ENCODE results near the gene SIK3.

SIK3 gene

DNA sequence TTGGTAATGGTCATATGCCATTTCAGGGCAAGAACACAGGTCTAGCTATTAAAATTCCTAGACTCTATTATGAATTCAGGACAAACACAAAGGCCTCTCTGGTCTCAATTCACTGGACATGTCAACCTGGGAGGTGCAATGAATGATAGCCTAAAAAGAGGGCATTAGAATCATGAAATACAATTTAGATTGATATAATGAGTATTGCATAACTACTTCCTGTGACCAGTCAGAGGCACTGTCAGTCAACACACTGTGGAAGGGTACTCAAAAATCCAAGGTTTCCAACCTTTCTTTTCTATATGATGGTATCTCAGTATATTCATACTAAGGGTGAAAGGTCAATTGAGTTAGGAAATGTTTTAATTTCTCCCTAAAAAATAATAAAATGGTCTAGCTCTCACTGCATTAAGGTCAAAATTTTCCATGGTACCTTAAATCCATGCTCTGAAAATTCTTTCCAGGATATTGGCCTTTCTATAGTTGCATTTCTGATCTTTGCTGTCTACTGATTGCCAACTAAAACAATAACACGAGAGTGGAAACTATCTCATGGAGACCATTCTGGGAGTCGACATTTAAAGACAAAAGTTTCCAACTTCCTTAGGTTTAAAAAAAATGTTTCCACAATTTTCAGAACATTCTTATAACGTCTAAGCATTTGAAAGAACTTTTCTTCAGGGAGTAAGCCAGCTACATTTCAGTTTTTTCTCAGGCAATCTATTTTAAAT, 179.1 kb downstream of the SIK3 start:
- no peak for DNase-seq

DNA sequence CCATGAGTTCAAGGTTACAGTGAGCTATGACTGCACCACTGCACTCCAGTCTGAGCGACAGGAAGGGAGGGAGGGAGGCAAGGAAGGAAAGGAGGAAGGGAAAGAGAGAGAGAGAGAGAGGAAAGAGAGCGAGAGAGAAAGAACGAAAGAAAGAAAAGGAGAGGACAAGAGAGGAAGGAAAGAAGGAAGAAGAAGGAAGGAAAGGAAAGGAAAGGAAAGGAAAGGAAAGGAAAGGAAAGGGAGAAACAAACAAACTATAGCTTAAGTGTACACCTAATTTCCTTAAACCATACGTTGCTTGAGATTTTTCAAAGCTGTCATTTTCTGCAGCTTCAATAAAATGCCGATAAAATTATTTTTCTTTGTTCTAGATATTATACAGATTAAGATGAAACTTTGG, 180.6 kb downstream of the SIK3 start:
- no peak for DNase-seq

DNA sequence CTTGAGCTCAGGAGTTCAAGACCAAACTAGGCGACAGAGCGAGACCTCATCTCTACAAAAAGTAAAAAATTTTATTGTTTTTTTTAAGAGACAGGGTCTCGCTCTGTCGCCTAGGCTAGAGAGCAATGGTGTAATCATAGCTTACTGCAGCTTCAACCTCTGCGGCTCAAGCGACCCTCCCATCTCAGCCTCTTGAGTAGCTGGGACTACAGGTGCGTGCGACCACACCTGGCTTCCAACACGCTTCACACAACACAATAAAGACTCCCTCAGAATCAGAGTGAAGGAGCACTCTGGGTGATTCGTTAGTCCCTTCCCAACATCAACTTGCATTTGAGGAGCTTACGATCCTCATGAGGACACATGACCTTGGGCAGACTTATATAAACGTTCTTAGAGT, 181.3 kb downstream of the SIK3 start:
- DNase-seq: no peak

DNA sequence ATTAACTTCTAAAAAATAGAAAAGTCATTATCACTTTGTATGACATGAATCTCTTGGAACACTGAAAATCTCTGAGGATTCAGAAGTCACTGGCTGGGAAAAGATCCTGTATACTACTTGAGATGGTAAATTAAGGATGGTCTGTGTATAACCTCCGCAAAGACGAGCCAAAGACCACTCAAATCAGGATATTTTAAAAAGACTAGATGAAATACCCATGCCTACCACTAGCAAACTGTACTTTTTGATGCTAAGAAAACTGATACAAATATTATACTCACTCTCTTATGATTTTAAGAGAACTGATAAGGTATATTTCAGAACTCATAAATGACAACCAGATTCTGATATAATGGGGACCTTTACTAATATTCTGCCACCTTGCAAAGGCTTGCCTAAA, 182.2 kb downstream of the SIK3 start:
- DNase-seq: no peak

DNA sequence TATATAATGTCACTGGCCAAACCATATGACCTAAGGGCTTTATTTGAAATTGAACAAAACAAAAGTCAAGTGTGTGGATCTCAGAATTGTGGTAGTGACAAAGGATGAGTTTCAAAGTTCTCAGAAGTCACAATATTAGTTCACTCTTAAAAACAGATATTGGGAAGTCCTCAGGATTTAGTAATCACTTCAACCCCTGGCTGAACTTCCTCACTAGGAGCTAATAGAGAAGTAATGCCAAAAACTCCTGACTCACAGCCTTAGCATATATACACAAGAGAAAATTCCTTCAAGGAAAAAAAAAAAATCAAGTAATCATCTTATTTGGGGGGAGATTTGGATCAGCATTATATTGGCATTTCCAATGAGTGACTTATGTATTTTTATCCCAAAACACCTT, 185.2 kb downstream of the SIK3 start:
- DNase-seq: no peak

DNA sequence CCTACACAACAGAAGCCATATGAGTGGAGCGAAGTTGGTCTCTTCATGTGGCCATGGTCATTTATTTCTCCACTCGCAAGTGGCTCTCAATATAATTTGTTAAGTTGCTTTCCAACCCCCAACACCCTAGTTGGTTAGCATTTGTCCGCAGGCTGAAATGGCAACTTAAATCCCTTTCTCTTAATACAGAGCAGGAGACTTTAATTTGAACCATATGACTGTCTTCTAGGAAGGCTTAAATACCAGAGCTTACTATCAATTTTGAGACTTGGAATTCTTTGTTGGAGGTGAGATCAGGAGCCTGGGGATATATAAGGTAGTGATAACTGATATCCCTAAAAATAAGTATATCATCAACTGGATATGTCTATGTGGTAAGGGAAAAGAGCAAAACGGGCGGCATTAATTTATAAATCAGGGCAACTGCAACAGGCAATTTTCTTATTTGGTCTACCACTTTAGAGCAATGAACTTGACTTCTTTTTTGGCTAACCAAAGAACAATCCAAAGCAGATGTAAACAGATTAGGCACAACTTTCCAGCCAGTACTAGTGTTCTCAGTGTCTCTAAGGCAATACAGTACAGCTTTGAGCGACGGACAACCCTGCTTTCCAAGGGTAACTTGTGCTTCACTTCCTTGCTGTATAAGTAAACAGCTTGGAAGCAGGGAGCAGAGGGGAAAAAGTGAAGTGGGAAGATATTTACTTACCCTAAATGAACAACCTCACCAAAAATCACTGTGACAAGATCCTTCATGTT, 186.1 kb downstream of the SIK3 start:
- no peak for DNase-seq

DNA sequence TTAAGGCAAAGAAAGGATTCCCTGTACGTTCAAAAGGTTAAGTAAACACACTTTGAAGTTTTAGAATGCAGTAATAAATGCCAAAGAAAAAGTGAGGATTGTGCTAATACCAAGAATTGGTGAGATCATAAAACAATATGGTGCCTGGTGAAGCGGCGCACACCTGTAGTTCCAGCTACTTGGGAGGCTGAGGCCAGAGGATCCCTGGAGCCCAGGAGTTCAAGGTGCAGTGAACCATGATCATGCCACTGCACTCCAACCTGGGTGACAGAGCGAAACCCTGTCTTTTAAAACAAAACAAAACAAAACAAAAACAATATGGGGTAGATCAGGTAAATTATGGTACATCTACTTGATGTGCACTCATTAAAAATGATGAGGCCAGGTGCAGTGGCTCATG, 187.4 kb downstream of the SIK3 start:
- no peak for DNase-seq

DNA sequence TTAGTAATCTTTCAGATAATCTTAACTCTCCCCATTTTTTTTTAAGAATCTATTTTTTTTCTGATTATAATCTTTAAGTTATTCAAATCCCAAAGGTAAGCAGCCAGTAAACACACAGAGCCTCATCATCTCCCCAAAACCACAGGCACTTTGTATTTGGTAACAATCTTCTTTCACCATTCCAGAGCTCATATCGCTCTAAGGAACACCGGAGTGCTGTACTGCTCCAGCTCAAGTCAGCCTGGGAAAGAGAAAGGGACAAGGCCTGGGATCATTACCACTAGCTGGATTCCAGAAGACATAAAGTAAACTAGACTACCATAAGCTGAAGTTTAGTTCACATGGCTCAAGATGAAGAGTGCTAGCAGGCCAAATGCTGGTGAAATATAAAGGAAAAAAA, 187.8 kb downstream of the SIK3 start:
- DNase-seq: no peak

DNA sequence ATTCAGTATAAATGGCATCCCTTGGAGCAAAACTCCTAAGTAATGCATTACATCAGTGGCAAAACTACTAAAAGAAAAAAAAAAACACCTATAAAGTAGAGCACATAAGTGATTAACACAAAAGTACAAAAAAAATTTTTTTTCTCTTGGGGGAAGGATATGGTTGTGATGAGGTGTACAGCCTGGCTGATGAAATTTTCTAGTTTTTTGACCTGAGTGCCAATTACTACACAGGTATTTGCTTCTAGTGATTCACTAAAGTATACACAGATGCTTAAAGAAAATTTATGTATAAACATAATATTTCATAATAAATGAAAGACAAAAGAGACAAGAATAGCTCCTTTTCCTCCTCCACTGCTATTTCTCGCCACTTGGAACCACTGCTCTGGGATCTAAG, 189.0 kb downstream of the SIK3 start:
- no peak for DNase-seq

DNA sequence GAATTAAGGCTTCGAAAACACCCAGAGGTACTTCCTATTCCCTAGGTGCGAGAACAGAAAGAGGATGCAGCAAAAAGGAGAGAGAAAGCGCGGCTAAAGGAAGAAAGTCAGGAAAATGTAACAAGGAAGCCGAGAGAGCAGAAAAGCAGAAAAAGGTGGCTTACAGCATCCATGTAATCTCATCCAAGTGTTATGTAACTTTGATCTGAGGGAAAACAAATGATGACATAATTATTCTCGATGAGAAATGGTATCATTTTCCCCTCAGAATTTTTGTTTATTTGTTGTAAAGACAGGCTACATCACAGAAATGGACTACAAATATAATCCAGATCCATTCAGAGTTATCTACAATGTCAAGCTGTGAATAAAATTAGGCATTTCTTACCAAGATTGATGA, 191.7 kb downstream of the SIK3 start:
- no peak for DNase-seq

DNA sequence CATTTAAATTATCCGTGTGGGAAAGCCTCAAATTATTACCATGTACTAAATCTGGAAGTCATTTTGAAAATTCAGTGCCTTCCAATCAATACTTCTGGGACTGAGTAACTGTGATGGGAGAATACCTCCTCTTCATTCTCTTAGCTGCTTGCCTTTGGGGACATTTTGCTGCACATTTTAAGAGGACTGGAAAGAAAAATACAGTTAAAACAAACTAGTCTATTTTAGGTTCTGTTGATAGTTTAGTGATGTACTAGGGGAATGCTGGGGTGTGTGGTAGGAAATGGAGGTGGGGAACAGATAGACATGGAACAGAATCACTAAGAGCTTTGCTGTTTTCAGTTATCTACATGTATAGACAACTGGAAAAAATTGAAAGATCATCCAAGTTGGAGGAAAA, 195.1 kb downstream of the SIK3 start:
- DNase-seq: no peak

DNA sequence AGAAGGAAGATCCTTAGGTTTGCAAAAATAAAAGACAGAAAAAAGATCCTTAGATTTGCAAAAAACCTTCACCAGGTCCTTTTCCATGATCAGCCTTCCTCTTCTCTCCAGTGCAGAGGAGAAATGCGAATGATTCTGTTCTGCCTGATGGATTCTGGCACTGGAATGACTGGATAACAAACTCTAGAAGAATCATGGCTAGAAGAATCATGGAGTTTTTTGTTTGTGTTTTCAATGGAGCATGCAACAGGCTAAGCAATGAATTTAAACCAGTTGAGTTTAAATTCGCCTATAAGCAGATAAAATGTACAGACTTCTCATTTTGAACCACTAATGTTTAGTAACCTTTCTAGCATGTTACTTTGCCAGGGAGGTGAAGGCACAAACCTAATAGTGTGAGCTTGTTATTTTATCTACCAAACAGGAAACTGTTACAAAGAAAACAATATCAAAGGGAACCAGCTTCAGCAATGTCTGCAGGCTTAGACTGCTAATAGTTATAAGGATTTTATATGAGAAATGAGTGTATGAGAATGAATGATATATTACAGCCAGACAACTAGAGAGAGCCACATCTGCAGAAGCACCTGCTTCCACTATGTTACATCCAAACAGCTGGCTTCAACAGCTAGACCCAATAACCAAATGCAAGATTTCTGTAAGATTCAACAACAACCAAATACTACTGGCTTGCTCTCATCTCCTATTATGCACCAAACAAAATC, 196.1 kb downstream of the SIK3 start:
- no peak for DNase-seq

DNA sequence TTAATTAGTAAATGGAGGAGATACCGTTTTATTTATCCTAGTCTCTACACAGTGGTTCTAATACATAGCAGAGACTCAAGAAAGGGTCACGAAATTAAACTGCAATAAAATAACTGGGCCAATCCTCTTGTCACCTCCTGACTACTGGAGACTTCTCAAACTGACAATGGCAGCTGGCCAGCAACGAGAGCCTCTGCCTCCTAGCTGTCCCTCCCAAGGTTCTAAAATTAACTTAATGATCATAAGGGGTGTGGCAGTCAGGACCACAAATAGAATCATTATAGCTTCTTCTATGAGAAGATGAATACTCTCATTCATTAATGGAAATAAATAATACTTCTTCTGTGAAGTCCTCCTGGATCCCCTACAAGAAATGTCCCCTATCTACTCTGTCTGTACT, 197.0 kb downstream of the SIK3 start:
- DNase-seq: no peak

DNA sequence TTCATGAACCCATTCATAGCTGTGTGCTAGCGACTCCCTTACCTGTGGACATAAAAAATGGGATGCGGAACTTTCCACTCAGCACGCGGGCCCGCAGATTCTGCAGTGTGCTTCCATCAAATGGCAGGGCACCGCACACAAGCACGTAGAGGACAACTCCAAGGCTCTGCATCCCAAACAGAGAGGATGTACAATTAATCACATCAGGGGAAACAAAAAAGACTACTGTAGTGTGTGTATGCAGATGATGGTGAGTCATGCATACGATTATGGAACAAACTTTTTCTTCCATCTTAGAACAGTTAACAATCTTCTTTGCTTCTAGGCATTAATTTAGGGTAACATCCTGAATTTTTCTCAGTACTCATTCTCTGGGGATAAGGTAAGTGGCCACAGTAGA, 202.0 kb downstream of the SIK3 start:
- no peak for DNase-seq

DNA sequence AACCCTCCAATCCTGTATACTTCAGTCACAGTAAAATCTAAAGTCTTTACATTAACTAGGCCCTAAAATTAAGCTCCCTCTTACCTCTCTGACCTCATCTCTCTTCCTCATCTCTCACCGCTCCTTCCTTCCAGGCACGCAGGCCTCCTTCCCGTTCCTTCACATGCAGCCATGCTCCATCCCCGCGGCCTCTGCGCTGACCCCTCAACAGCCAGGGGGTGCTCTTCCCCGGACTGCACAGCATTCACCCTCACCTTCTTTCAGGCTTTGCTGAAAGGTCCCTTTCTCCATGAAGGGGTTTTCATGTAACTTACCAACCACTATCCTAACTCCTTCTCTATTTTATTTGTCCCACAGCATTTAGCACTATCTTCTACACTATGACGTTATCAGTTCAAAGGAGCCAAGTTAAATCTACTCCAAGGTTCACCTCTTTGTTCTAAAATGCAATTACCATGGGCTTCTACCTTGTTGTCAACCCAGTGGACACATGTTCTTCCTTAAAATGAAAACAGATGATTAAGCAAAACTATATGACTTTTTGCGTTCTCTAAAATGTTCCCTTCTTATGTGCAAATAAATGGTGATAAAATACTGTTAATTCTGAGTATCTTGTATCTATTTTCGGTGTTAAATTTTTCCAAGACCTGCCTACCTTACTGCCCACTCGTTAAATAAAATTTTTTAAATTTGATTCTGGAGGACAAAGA, 203.0 kb downstream of the SIK3 start:
- peak; percentile 28 for DNase-seq

DNA sequence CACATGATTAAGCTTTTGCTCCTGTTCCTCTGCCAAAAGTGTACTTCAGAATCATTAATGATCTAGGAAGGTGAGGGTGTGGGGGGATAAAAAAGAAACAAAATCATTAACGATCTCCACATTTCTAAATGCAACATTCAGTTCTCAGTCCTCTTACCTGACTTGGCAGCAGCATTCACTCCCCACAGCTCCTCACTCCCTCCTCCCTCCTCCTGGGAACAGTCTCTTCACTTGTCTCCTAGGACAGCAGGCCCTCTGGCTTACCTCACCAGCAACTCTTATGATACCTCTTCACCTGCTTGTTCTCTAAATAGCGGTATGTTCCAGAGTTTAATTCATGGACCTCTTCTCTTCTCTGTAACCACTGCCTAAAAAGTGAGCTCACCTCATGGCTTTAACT, 204.3 kb downstream of the SIK3 start:
- no peak for DNase-seq

DNA sequence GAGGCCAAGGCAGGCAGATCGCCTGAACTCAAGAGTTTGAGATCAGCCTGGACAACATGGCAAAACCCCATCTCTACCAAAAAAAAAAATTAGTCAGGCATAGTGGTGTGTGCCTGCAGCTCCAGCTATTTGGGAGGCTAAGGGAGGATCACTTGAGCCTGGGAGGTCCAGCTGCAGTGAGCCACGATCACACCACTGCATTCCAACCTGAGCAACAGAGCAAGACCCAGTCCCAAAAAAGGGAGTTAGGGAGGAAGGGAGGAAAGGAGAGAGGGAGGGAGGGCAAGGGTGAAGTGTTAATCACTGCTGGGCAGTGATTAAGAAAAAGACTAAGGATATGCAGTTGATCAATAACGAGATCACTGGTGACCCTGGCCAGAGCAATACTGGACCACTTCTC, 204.8 kb downstream of the SIK3 start:
- DNase-seq: no peak

DNA sequence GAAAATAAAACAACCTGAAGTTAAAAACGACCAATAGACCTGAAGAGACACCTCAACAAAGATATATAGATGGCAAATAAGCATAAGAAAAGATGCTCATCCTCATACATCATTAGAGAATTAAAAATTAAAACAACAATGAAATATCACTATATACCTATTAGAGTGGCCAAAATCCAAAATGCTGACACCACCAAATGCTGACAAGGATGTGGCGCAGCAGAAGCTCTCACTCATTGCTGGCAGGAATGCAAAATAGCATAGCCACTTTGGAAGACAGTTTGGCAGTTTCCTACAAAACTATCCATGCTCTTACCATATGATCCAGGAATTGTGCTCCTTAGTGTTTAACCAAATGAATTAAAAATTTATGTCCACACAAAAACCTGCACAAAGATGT, 205.9 kb downstream of the SIK3 start:
- DNase-seq: no peak

DNA sequence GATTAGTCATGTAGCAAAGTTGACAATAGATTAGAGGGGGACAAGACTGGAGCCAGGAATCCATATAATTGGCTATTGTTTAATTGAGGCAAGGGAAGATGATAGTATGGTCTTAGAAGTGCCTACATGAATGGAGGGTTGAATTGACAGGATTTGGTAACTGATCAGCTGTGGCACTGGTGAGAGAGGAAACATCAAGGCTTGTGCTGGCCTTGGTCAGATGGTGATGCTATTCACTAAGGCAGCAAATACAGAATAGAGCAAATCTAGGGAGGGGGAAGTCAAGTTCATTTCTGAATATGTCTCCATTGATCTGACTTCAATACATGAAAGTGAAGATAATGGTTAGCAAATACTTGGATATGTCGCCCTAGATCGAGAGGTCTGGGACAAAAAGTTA, 206.5 kb downstream of the SIK3 start:
- DNase-seq: no peak

DNA sequence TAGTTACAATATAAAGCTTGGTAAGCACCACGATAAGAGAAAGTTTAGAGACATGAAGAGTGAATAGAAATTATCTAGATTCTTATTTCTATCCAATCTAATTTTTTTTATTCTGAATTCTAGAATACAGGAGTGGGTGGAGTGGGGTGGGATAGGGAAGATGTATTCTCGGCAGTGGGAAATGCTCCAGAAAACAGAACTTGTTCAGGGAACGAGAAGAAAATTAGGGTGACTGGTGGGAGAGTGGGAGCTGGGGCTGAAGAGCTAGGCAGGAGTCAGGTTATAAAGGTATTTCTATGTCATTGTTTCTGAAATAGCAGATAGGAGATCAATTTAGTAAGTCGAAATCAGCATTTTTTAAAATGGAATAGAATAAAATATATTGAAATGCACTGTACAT, 207.6 kb downstream of the SIK3 start:
- no peak for DNase-seq

DNA sequence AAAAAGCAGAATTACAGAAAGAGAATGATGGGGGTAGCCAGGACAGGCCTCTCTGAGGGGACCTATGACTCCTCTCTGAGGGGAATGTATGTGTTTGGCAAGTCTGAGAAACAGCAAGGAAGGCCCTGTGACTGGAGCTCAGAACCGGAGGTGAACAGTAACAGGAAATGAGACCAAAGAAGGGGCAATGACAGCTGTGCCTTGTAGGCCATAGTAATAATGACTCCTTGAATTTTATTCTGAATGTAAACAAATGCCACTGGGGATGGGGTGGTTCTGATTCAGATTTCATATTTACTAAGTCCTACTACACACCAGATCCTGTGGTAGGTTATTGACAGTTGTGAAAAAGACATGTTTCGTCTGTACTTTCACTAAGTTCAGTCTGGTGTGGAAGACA, 208.0 kb downstream of the SIK3 start:
- DNase-seq: no peak

DNA sequence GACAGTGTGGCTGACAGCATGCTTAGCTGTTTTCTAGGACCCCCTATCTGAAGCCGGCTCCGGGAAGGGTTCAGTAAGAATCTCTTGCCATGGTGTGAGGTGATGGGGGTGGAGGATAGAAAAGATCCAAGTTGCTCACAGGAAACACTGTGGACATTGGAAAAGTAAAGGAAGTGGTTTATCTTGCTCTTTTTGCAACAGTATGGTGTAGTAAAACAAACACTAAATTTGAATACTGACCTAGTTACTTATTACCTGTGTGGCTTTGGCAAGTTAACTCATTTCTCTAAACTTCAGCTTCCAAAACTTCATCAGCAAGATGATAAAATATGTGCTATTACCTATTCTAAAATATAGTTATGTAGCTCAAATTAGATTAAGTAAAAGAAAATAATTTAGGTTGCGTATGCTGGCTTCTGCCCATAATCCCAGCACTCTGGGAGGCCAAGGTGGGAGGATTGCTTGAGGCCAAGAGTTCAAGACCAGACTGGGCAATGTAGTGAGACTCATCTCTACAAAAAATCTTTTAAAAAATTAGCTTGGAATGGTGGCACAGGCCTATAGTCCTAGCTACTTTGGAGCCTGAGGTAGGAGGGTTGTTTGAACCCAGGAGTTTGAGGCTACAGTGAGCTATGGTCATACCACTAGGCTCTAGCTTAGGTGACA, 209.2 kb downstream of the SIK3 start:
- no peak for DNase-seq

DNA sequence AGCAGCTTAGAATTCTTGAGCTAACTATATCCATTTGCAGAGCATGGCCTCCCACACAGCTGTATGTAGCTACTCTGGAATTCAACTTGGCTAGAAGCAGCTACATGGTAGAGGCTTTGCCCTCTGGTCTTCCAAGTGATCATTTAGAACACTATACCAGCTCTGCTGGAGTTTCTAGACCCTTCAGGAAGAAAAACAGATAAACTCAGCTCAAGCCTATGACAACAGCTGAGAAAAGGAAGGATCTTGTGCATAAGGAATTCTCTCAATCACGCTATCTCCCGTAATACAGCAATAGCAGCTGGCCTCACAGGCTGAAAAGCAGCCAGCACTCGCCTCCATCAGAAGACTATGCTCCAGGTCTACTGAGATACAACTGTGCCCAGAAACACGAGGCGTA, 210.2 kb downstream of the SIK3 start:
- no peak for DNase-seq

Measured in retina (tissue), 1 donor.